ENCODE data around the gene ZSCAN5C. TPM values are rescaled to one million over a fixed set of nuclear protein-coding genes. Genes with fewer than 3 reads are reported as not detected.
"Not testable (repeated sequence)": the region's sequence is repeated elsewhere in the genome, so short reads cannot be mapped to it uniquely, and the experiment has no call there.

Gene ZSCAN5C
- total RNA-seq, 2 experiments from 2014 or later, result not detected

GRCh38 chr19:56174086-56174485 lies 28.0 kb upstream of the ZSCAN5C start:
- ATAC-seq, result no peak
- no peaks in the 10 kb centered on the region for H3K36me3 Mint-ChIP-seq
- H3K4me3 Mint-ChIP-seq, result no peak overlapping the region
- DNase-seq, result no peak
- H3K27me3 Mint-ChIP-seq, result peaks cover 2% of the 10 kb centered on the region
- H3K4me1 Mint-ChIP-seq, result peaks cover 4% of the 10 kb centered on the region
- CTCF ChIA-PET, result interaction anchor here (1.2 to 3.7 kb wide), 4 partner anchors 98 to 170 kb away, joined by 3 to 20 read pairs (median 10); no protein-coding TSS in a partner anchor
- H3K27ac Mint-ChIP-seq, result no peak overlapping the region
- no peaks in the 10 kb centered on the region for H3K9me3 Mint-ChIP-seq (ENCODE audit: low read depth)

- H3K36me3 Mint-ChIP-seq, result no peaks in the 10 kb centered on the region
- H3K4me3 Mint-ChIP-seq, result no peak overlapping the region
- ATAC-seq (no peak), DNase-seq (no peak)
- H3K27me3 Mint-ChIP-seq, result peaks cover 2% of the 10 kb centered on the region
- H3K27ac Mint-ChIP-seq, result no peak overlapping the region
- peaks cover 4% of the 10 kb centered on the region for H3K4me1 Mint-ChIP-seq
- H3K9me3 Mint-ChIP-seq (ENCODE audit: low read depth), result no peaks in the 10 kb centered on the region
- CTCF ChIA-PET, result interaction anchor here (1.5 to 3.7 kb wide), 2 partner anchors 98 to 108 kb away, joined by 3 to 20 read pairs; no protein-coding TSS in a partner anchor
Measured at GRCh38 chr19:56174550-56174949, 27.5 kb upstream of the ZSCAN5C start.

GRCh38 chr19:56175861-56176307 lies 26.2 kb upstream of the ZSCAN5C start, which contains the start of gene GALP:
Gene GALP (plus strand): TSS chr19:56176008. CDS start chr19:56177109, 1,101 bp downstream.
- not testable (repeated sequence) for H3K36me3 Mint-ChIP-seq; H3K27me3 Mint-ChIP-seq; ATAC-seq; H3K27ac Mint-ChIP-seq; DNase-seq; H3K9me3 Mint-ChIP-seq (ENCODE audit: low read depth); H3K4me1 Mint-ChIP-seq; H3K4me3 Mint-ChIP-seq
- CTCF ChIA-PET, result interaction anchor here (1.1 kb wide), 1 partner anchor 95 kb away, joined by 4 read pairs; no protein-coding TSS in a partner anchor

- H3K4me1 Mint-ChIP-seq; H3K9me3 Mint-ChIP-seq (ENCODE audit: low read depth); H3K36me3 Mint-ChIP-seq; H3K27ac Mint-ChIP-seq; DNase-seq; H3K4me3 Mint-ChIP-seq; ATAC-seq; H3K27me3 Mint-ChIP-seq: not testable (repeated sequence)
- CTCF ChIA-PET, result interaction anchor here (1.0 to 1.1 kb wide), 2 partner anchors 95 to 110 kb away, joined by 3 to 4 read pairs; no protein-coding TSS in a partner anchor
Measured at GRCh38 chr19:56176310-56176709, 25.8 kb upstream of the ZSCAN5C start.

GRCh38 chr19:56176881-56177280 lies 25.2 kb upstream of the ZSCAN5C start:
- H3K9me3 Mint-ChIP-seq (ENCODE audit: low read depth), result no peaks in the 10 kb centered on the region
- no peak overlapping the region for H3K4me3 Mint-ChIP-seq
- no peaks in the 10 kb centered on the region for H3K36me3 Mint-ChIP-seq
- ATAC-seq (no peak), DNase-seq (no peak)
- no peaks in the 10 kb centered on the region for H3K27me3 Mint-ChIP-seq
- no peak overlapping the region for H3K27ac Mint-ChIP-seq
- CTCF ChIA-PET, result interaction anchor here (0.7 to 1.0 kb wide), 2 partner anchors 103 to 111 kb away, joined by 3 read pairs; no protein-coding TSS in a partner anchor
- peaks cover 1% of the 10 kb centered on the region for H3K4me1 Mint-ChIP-seq

GRCh38 chr19:56177564-56178243 lies 24.4 kb upstream of the ZSCAN5C start:
- H3K4me3 Mint-ChIP-seq, result no peak overlapping the region
- no peaks in the 10 kb centered on the region for H3K36me3 Mint-ChIP-seq
- ATAC-seq (no peak), DNase-seq (no peak)
- CTCF ChIA-PET, result interaction anchor here (0.7 to 1.4 kb wide), 2 partner anchors 75 to 112 kb away, joined by 3 to 7 read pairs; no protein-coding TSS in a partner anchor
- H3K4me1 Mint-ChIP-seq, result no peaks in the 10 kb centered on the region
- no peak overlapping the region for H3K27ac Mint-ChIP-seq
- H3K27me3 Mint-ChIP-seq, result no peaks in the 10 kb centered on the region
- no peaks in the 10 kb centered on the region for H3K9me3 Mint-ChIP-seq (ENCODE audit: low read depth)

GRCh38 chr19:56189785-56190184 lies 12.3 kb upstream of the ZSCAN5C start:
- Mint-ChIP-seq H3K27me3 (peaks cover 4% of the 10 kb centered on the region), H3K4me1 (peaks cover 4% of the 10 kb centered on the region), H3K27ac (no peak overlapping the region), H3K4me3 (no peak overlapping the region), H3K9me3 (ENCODE audit: low read depth) (no peaks in the 10 kb centered on the region), H3K36me3 (no peaks in the 10 kb centered on the region)
- no peak for ATAC-seq
- DNase-seq, result no peak
- CTCF ChIA-PET, result interaction anchor here (1.0 kb wide), 1 partner anchor 124 kb away, joined by 3 read pairs; no protein-coding TSS in a partner anchor

GRCh38 chr19:56191115-56191514 lies 11.0 kb upstream of the ZSCAN5C start:
- no peaks in the 10 kb centered on the region for H3K27me3 Mint-ChIP-seq
- H3K36me3 Mint-ChIP-seq, result no peaks in the 10 kb centered on the region
- no peaks in the 10 kb centered on the region for H3K4me1 Mint-ChIP-seq
- no peak overlapping the region for H3K4me3 Mint-ChIP-seq
- DNase-seq, result no peak
- no peak for ATAC-seq
- CTCF ChIA-PET, result no interaction called here
- no peak overlapping the region for H3K27ac Mint-ChIP-seq
- H3K9me3 Mint-ChIP-seq (ENCODE audit: low read depth), result no peaks in the 10 kb centered on the region

- Mint-ChIP-seq H3K36me3 (no peaks in the 10 kb centered on the region), H3K9me3 (ENCODE audit: low read depth) (no peaks in the 10 kb centered on the region), H3K27me3 (no peaks in the 10 kb centered on the region), H3K4me3 (no peak overlapping the region), H3K4me1 (no peaks in the 10 kb centered on the region), H3K27ac (no peak overlapping the region)
- CTCF ChIA-PET, result no interaction called here
- DNase-seq (no peak), ATAC-seq (no peak)
Measured at GRCh38 chr19:56191711-56192110, 10.4 kb upstream of the ZSCAN5C start.

- no peak for DNase-seq
- Mint-ChIP-seq H3K4me1 (no peaks in the 10 kb centered on the region), H3K4me3 (no peak overlapping the region), H3K27ac (no peak overlapping the region), H3K36me3 (no peaks in the 10 kb centered on the region), H3K27me3 (no peaks in the 10 kb centered on the region), H3K9me3 (ENCODE audit: low read depth) (no peaks in the 10 kb centered on the region)
- ATAC-seq, result no peak
- CTCF ChIA-PET, result no interaction called here
Measured at GRCh38 chr19:56193981-56194640, 8.0 kb upstream of the ZSCAN5C start.

GRCh38 chr19:56197646-56198045 lies 4.4 kb upstream of the ZSCAN5C start, which contains the start of gene ZSCAN5B:
Gene ZSCAN5B (minus strand): TSS chr19:56197783. CDS start chr19:56193052, 4,731 bp downstream.
- CTCF ChIA-PET; DNase-seq; H3K9me3 Mint-ChIP-seq (ENCODE audit: low read depth); H3K4me1 Mint-ChIP-seq; H3K4me3 Mint-ChIP-seq; ATAC-seq; H3K27me3 Mint-ChIP-seq; H3K36me3 Mint-ChIP-seq; H3K27ac Mint-ChIP-seq: not testable (repeated sequence)

- H3K27ac Mint-ChIP-seq, result no peak overlapping the region
- CTCF ChIA-PET, result no interaction called here
Measured at GRCh38 chr19:56199687-56200086, 2.4 kb upstream of the ZSCAN5C start.

GRCh38 chr19:56207581-56207980 lies 5.5 kb downstream of the ZSCAN5C start:
- DNase-seq; CTCF ChIA-PET; H3K4me3 Mint-ChIP-seq; H3K9me3 Mint-ChIP-seq (ENCODE audit: low read depth); ATAC-seq; H3K27me3 Mint-ChIP-seq; H3K27ac Mint-ChIP-seq; H3K36me3 Mint-ChIP-seq; H3K4me1 Mint-ChIP-seq: not testable (repeated sequence)

More at GRCh38 chr19:56199687-56200086, 2.4 kb upstream of the ZSCAN5C start:
- Mint-ChIP-seq H3K4me1 (no peaks in the 10 kb centered on the region), H3K4me3 (no peak overlapping the region), H3K27me3 (peaks cover 5% of the 10 kb centered on the region), H3K36me3 (no peaks in the 10 kb centered on the region), H3K9me3 (ENCODE audit: low read depth) (no peaks in the 10 kb centered on the region)
- DNase-seq (no peak), ATAC-seq (no peak)

Data from activated CD8-positive, alpha-beta memory T cell treated with anti-CD3 and anti-CD28 coated beads, Interleukin-2, amount 10 ng/mL, durations not matched to agents 7 days and 5 days (primary cell).